Measurements from ENCODE around the gene RAB44.

- TF ChIP-seq, protein P1, sequence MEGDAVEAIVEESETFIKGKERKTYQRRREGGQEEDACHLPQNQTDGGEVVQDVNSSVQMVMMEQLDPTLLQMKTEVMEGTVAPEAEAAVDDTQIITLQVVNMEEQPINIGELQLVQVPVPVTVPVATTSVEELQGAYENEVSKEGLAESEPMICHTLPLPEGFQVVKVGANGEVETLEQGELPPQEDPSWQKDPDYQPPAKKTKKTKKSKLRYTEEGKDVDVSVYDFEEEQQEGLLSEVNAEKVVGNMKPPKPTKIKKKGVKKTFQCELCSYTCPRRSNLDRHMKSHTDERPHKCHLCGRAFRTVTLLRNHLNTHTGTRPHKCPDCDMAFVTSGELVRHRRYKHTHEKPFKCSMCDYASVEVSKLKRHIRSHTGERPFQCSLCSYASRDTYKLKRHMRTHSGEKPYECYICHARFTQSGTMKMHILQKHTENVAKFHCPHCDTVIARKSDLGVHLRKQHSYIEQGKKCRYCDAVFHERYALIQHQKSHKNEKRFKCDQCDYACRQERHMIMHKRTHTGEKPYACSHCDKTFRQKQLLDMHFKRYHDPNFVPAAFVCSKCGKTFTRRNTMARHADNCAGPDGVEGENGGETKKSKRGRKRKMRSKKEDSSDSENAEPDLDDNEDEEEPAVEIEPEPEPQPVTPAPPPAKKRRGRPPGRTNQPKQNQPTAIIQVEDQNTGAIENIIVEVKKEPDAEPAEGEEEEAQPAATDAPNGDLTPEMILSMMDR (IDR thresholded peaks at IDR 0.05): no peak
- no peak for TF ChIP-seq EZH2 (IDR thresholded peaks at IDR 0.05)
Observed at GRCh38 chr6:36692861-36693702, 4.5 kb upstream of the RAB44 start.
